HG02970 (cell line): Measurements from ENCODE around the gene FAM131A.

ENCODE experiments used
- ATAC-seq: cut with Tn5 transposase; IDR thresholded peaks from one replicate; pipeline ENCODE4 v1.9.1; 2021; ENCODE audit warnings: mild to moderate bottlenecking, moderate library complexity, moderate number of reproducible peaks; ENCODE audit not compliant: unreplicated experiment, low FRiP score

FAM131A gene

GRCh38 chr3:184315871-184316661 lies 21.3 kb upstream of the FAM131A start:
- no peak for ATAC-seq

GRCh38 chr3:184316792-184317191 lies 20.6 kb upstream of the FAM131A start:
- no peak for ATAC-seq

- ATAC-seq: no peak
Measured at GRCh38 chr3:184317201-184317600, 20.2 kb upstream of the FAM131A start.

- ATAC-seq: no peak
Measured at GRCh38 chr3:184320104-184320445, 17.3 kb upstream of the FAM131A start.

GRCh38 chr3:184321666-184322065 lies 15.7 kb upstream of the FAM131A start:
- ATAC-seq: no peak

- ATAC-seq: no peak
Measured at GRCh38 chr3:184322731-184323487, 14.5 kb upstream of the FAM131A start.

- no peak for ATAC-seq
Measured at GRCh38 chr3:184323696-184324095, 13.7 kb upstream of the FAM131A start.

GRCh38 chr3:184325269-184325668 lies 12.1 kb upstream of the FAM131A start:
- no peak for ATAC-seq

GRCh38 chr3:184325715-184326369 lies 11.6 kb upstream of the FAM131A start:
- ATAC-seq: no peak

- no peak for ATAC-seq
Measured at GRCh38 chr3:184327171-184327570, 10.2 kb upstream of the FAM131A start.

GRCh38 chr3:184328516-184328915 lies 8.9 kb upstream of the FAM131A start:
- no peak for ATAC-seq

- no peak for ATAC-seq
Measured at GRCh38 chr3:184332370-184333090, 4.9 kb upstream of the FAM131A start.

GRCh38 chr3:184333190-184333589 lies 4.2 kb upstream of the FAM131A start:
- no peak for ATAC-seq

- no peak for ATAC-seq
Measured at GRCh38 chr3:184333700-184334099, 3.7 kb upstream of the FAM131A start.

- ATAC-seq: no peak
Measured at GRCh38 chr3:184334470-184335158, 2.8 kb upstream of the FAM131A start.

- peak; percentile 8 for ATAC-seq
Measured at GRCh38 chr3:184335291-184335660, 2.1 kb upstream of the FAM131A start.

GRCh38 chr3:184335661-184336546 lies 1.5 kb upstream of the FAM131A start:
- ATAC-seq: peak; percentile 63

GRCh38 chr3:184336547-184337398 lies 627 bp upstream of the FAM131A start:
- no peak for ATAC-seq
